ENCODE measurements around the gene SRGAP1.

The SRGAP1 gene

DNA sequence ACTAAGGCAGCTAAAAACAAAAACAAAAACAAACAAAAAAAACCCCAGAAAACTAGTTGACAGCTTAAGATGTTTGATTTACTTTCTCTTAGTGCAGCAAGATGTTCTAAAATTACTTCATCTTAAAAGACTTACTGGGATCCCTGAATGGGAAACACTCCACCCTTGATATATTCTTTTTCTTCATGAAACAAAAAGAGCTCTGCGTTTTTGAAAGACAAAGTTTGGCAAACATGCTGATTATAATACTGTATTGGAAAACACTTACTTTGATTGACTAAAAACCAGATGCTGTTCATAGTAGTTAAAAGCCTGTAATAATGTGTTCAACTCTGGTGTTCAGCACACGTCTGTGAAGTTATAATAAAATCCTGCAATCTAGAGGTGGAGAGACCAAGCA, 136.8 kb downstream of the SRGAP1 start:
- Histone ChIP-seq H3K4me2 (ENCODE audit: low read length) (no peak overlapping the region), H3K9ac (ENCODE audit: low read depth, low read length) (no peak overlapping the region), H3K4me1 (ENCODE audit: control insufficient read depth, insufficient read depth, low read length) (peaks cover 25% of the 10 kb centered on the region), H3K4me3 (ENCODE audit: low read length) (no peak overlapping the region), H3K27me3 (ENCODE audit: control insufficient read depth, insufficient read depth, low read length) (no peaks in the 10 kb centered on the region), H3K36me3 (ENCODE audit: insufficient read depth, low read length) (peaks cover 14% of the 10 kb centered on the region), H3K9me3 (replicated peaks; ENCODE audit: low read length) (no peaks in the 10 kb centered on the region)

GRCh38 chr12:63982604-63983295, 138.2 kb downstream of the SRGAP1 start:
- Histone ChIP-seq H3K27me3 (ENCODE audit: control insufficient read depth, insufficient read depth, low read length) (no peaks in the 10 kb centered on the region), H3K4me2 (ENCODE audit: low read length) (no peak overlapping the region)

DNA sequence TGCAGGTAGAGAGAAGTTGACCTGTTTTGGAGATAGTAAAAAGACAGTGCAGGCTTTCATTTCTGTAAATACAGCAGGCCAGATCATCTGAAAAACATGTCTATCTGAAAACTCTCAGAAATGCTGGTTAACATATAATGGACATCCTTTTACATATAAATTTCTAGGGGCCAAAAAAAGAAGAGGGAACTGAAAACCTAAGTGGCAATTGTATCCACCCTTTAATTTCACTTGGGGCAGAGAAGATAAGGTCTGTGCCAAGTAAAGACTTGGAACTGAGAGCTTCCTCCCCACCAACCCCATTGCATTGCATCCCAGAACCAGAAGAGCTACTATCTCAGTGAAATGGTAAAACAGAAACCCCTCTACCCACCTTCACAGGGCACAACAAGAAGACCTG, 141.0 kb downstream of the SRGAP1 start:
- no peaks in the 10 kb centered on the region for H3K27me3 ChIP-seq (ENCODE audit: control insufficient read depth, insufficient read depth, low read length)
- no peak overlapping the region for H3K4me2 ChIP-seq (ENCODE audit: low read length)
- no peak overlapping the region for H3K9ac ChIP-seq (ENCODE audit: low read depth, low read length)
- H3K4me3 ChIP-seq (ENCODE audit: low read length) = no peak overlapping the region
- peaks cover 21% of the 10 kb centered on the region for H3K4me1 ChIP-seq (ENCODE audit: control insufficient read depth, insufficient read depth, low read length)
- no peaks in the 10 kb centered on the region for H3K9me3 ChIP-seq (replicated peaks; ENCODE audit: low read length)
- H3K36me3 ChIP-seq (ENCODE audit: insufficient read depth, low read length) = peaks cover 25% of the 10 kb centered on the region

More at GRCh38 chr12:63982604-63983295, 138.2 kb downstream of the SRGAP1 start:
- Histone ChIP-seq H3K36me3 (ENCODE audit: insufficient read depth, low read length) (peaks cover 17% of the 10 kb centered on the region), H3K4me3 (ENCODE audit: low read length) (no peak overlapping the region), H3K9ac (ENCODE audit: low read depth, low read length) (no peak overlapping the region), H3K4me1 (ENCODE audit: control insufficient read depth, insufficient read depth, low read length) (peaks cover 19% of the 10 kb centered on the region), H3K9me3 (replicated peaks; ENCODE audit: low read length) (no peaks in the 10 kb centered on the region)

DNA sequence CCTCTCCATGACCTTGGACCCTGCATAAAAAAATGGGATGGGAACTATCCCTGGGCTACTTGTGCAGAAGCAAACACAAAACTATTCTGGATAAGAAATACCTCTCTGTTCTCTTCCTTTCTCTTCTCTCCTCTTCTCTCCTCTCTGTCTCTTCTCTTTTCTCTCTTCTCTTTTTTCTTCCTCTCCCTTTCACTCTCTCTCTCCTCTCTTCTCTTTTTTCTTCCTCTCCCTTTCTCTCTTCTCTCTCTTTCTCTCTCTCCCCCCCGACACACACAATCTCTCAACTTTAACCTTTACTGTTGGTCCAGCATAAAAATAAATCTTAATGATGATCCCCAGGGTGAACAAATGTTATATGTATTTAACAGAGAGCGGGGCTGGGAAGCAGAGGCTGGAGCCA, 141.4 kb downstream of the SRGAP1 start:
- Histone ChIP-seq H3K36me3 (ENCODE audit: insufficient read depth, low read length) (peaks cover 29% of the 10 kb centered on the region), H3K9ac (ENCODE audit: low read depth, low read length) (no peak overlapping the region), H3K4me3 (ENCODE audit: low read length) (no peak overlapping the region), H3K9me3 (replicated peaks; ENCODE audit: low read length) (no peaks in the 10 kb centered on the region), H3K4me2 (ENCODE audit: low read length) (no peak overlapping the region), H3K27me3 (ENCODE audit: control insufficient read depth, insufficient read depth, low read length) (no peaks in the 10 kb centered on the region), H3K4me1 (ENCODE audit: control insufficient read depth, insufficient read depth, low read length) (peaks cover 21% of the 10 kb centered on the region)

GRCh38 chr12:63989301-63989845, 144.9 kb downstream of the SRGAP1 start:
- H3K36me3 ChIP-seq (ENCODE audit: insufficient read depth, low read length) = peaks cover 43% of the 10 kb centered on the region
- H3K9ac ChIP-seq (ENCODE audit: low read depth, low read length) = no peak overlapping the region
- no peaks in the 10 kb centered on the region for H3K9me3 ChIP-seq (replicated peaks; ENCODE audit: low read length)
- no peak overlapping the region for H3K4me2 ChIP-seq (ENCODE audit: low read length)
- H3K4me1 ChIP-seq (ENCODE audit: control insufficient read depth, insufficient read depth, low read length) = peaks cover 12% of the 10 kb centered on the region
- no peak overlapping the region for H3K4me3 ChIP-seq (ENCODE audit: low read length)
- H3K27me3 ChIP-seq (ENCODE audit: control insufficient read depth, insufficient read depth, low read length) = no peaks in the 10 kb centered on the region

DNA sequence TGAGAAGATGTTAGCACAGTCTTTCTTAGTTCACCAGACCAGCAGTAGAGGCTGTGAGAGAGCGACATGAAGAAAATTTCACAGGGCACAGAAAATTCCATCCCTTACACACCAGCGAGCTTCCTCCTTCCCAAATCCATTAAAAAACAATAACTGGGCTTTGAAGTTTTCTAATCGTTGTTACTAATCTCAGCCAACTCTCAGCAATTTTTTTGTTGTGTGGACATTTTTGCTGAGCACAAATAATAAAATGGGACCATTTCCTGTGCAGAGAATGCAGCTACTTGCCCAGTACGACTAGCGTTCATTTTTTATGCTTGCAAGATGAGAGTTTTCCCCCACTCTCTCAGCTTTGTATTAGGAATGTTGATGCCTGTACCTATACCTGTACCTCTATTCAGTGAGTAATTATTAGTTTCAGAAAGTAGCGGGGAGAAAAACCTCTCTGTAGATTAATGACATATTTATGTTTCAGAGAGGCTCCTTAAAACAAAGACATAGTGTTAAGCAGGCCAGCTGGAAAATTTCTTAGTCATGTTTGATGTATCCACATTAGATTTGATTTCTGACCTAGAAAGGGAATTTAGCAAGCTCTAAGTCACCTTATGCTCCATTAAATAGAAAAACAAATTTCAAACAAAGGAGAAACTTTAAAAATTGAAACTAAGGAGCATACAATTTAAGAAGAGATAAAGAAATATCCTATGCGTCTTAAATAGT, 146.5 kb downstream of the SRGAP1 start:
- H3K4me1 ChIP-seq (ENCODE audit: control insufficient read depth, insufficient read depth, low read length) = peaks cover 18% of the 10 kb centered on the region
- no peak overlapping the region for H3K4me3 ChIP-seq (ENCODE audit: low read length)
- no peaks in the 10 kb centered on the region for H3K9me3 ChIP-seq (replicated peaks; ENCODE audit: low read length)
- H3K9ac ChIP-seq (ENCODE audit: low read depth, low read length) = no peak overlapping the region
- no peaks in the 10 kb centered on the region for H3K27me3 ChIP-seq (ENCODE audit: control insufficient read depth, insufficient read depth, low read length)
- no peak overlapping the region for H3K4me2 ChIP-seq (ENCODE audit: low read length)
- peaks cover 37% of the 10 kb centered on the region for H3K36me3 ChIP-seq (ENCODE audit: insufficient read depth, low read length)

GRCh38 chr12:63994704-63995103, 150.2 kb downstream of the SRGAP1 start:
- H3K4me1 ChIP-seq (ENCODE audit: control insufficient read depth, insufficient read depth, low read length) = peaks cover 8% of the 10 kb centered on the region
- H3K4me3 ChIP-seq (ENCODE audit: low read length) = no peak overlapping the region
- no peaks in the 10 kb centered on the region for H3K9me3 ChIP-seq (replicated peaks; ENCODE audit: low read length)
- H3K27me3 ChIP-seq (ENCODE audit: control insufficient read depth, insufficient read depth, low read length) = no peaks in the 10 kb centered on the region
- H3K9ac ChIP-seq (ENCODE audit: low read depth, low read length) = no peak overlapping the region
- peaks cover 40% of the 10 kb centered on the region for H3K36me3 ChIP-seq (ENCODE audit: insufficient read depth, low read length)
- no peak overlapping the region for H3K4me2 ChIP-seq (ENCODE audit: low read length)

DNA sequence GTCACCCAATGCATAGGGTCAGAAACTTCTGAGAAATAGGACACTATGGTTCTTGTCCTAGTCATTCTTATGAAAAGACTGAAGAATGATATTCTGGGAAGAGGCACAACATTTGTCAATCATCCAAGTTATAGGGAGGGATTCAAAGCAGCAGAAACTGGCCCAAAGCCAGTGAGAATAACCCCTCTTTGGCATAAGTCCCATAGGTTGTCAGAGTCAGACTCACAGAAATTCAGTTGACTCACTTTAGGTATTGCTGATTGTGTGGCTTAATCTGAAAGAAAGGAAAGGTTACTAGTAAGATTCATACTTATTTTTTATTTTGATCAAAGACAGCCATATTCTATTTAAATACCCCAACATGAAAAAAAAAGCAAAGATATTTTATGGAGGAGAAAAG, 151.0 kb downstream of the SRGAP1 start:
- peaks cover 6% of the 10 kb centered on the region for H3K4me1 ChIP-seq (ENCODE audit: control insufficient read depth, insufficient read depth, low read length)

GRCh38 chr12:63996556-63996955, 152.1 kb downstream of the SRGAP1 start:
- H3K36me3 ChIP-seq (ENCODE audit: insufficient read depth, low read length) = peaks cover 37% of the 10 kb centered on the region
- H3K4me2 ChIP-seq (ENCODE audit: low read length) = no peak overlapping the region
- H3K27me3 ChIP-seq (ENCODE audit: control insufficient read depth, insufficient read depth, low read length) = no peaks in the 10 kb centered on the region
- no peak overlapping the region for H3K9ac ChIP-seq (ENCODE audit: low read depth, low read length)
- no peaks in the 10 kb centered on the region for H3K9me3 ChIP-seq (replicated peaks; ENCODE audit: low read length)
- no peak overlapping the region for H3K4me3 ChIP-seq (ENCODE audit: low read length)
- H3K4me1 ChIP-seq (ENCODE audit: control insufficient read depth, insufficient read depth, low read length) = peaks cover 6% of the 10 kb centered on the region

More for the DNA sequence above, 151.0 kb downstream of the SRGAP1 start:
- Histone ChIP-seq H3K27me3 (ENCODE audit: control insufficient read depth, insufficient read depth, low read length) (no peaks in the 10 kb centered on the region), H3K36me3 (ENCODE audit: insufficient read depth, low read length) (peaks cover 39% of the 10 kb centered on the region), H3K4me2 (ENCODE audit: low read length) (no peak overlapping the region), H3K9me3 (replicated peaks; ENCODE audit: low read length) (no peaks in the 10 kb centered on the region), H3K9ac (ENCODE audit: low read depth, low read length) (no peak overlapping the region), H3K4me3 (ENCODE audit: low read length) (no peak overlapping the region)

GRCh38 chr12:63997198-63997597, 152.7 kb downstream of the SRGAP1 start:
- Histone ChIP-seq H3K36me3 (ENCODE audit: insufficient read depth, low read length) (peaks cover 37% of the 10 kb centered on the region), H3K4me2 (ENCODE audit: low read length) (no peak overlapping the region), H3K9ac (ENCODE audit: low read depth, low read length) (no peak overlapping the region), H3K4me3 (ENCODE audit: low read length) (no peak overlapping the region), H3K27me3 (ENCODE audit: control insufficient read depth, insufficient read depth, low read length) (no peaks in the 10 kb centered on the region), H3K9me3 (replicated peaks; ENCODE audit: low read length) (no peaks in the 10 kb centered on the region), H3K4me1 (ENCODE audit: control insufficient read depth, insufficient read depth, low read length) (peaks cover 6% of the 10 kb centered on the region)

GRCh38 chr12:63998584-63998983, 154.1 kb downstream of the SRGAP1 start:
- Histone ChIP-seq H3K4me2 (ENCODE audit: low read length) (no peak overlapping the region), H3K9me3 (replicated peaks; ENCODE audit: low read length) (no peaks in the 10 kb centered on the region), H3K9ac (ENCODE audit: low read depth, low read length) (no peak overlapping the region), H3K4me1 (ENCODE audit: control insufficient read depth, insufficient read depth, low read length) (peaks cover 6% of the 10 kb centered on the region), H3K36me3 (ENCODE audit: insufficient read depth, low read length) (peaks cover 35% of the 10 kb centered on the region), H3K4me3 (ENCODE audit: low read length) (no peak overlapping the region), H3K27me3 (ENCODE audit: control insufficient read depth, insufficient read depth, low read length) (no peaks in the 10 kb centered on the region)

Measured in skeletal muscle satellite cell (primary cell).